Lower leg skin (tissue), 4 donors: ENCODE results near the gene APOD. TPM values are rescaled to one million over a fixed set of nuclear protein-coding genes. Genes with fewer than 3 reads are reported as not detected.

ENCODE experiments used
- DNase-seq, 2 donors: peaks; one replicate each; pipeline ENCODE4 v3.0.0-alpha.2; 2019; ENCODE audit warnings: low spot score in 2 of 2
- H3K4me3 ChIP-seq: fragments of 200-600 bp; sonication (generic); 2 replicates; pipeline ENCODE4 v1.5.1; 2017; ENCODE audit warnings: mild to moderate bottlenecking, low read depth; ENCODE audit not compliant: poor library complexity, severe bottlenecking
- CTCF ChIP-seq, 3 donors: fragments of 450-650 bp; IDR thresholded peaks; one replicate each; pipeline ENCODE4 v1.5.1; 2016; ENCODE audit warnings: antibody characterized with exemption in 3 of 3, mild to moderate bottlenecking in 3 of 3, moderate library complexity in 2 of 3
- POLR2A ChIP-seq, 2 donors: fragments of 450-650 bp; IDR thresholded peaks; one replicate each; pipeline ENCODE4 v1.6.1; 2016 to 2017; ENCODE audit warnings: antibody characterized with exemption in 2 of 2, mild to moderate bottlenecking in 1 of 2, moderate library complexity in 1 of 2
- WGBS, 2 donors: methylation state at CpG; one replicate each; pipeline ENCODE4 v1.1.5; 2018; 5-methylcytosine and 5-hydroxymethylcytosine counted together
- intact Hi-C: fragments of 100-400 bp; cut with DNase I; formaldehyde crosslinking; loops from one replicate; pipeline ENCODE4 v1.15.0; 2023; ENCODE audit warnings: low total_unique reads
- total RNA-seq, 4 donors: library from RNA; depleted of rRNA; stranded (reverse); fragments of >200 nt; gene quantifications; one replicate each; pipeline ENCODE4 v1.1.0, GENCODE V29; 2016

APOD gene
- total RNA-seq, 4 donors from 2014 or later, result 201 to 766 (median 373) TPM

- no peak overlapping the region for H3K4me3 ChIP-seq
- WGBS, 2 donors, result 87% methylated on average over 14 of the region's 14 CpGs
- intact Hi-C loops, result no loop called here
- DNase-seq, result no peak
- TF ChIP-seq POLR2A (IDR thresholded peaks at IDR 0.05), result no peak
- TF ChIP-seq CTCF (IDR thresholded peaks at IDR 0.05), result no peak
Observed at GRCh38 chr3:195524171-195524896, 59.4 kb downstream of the APOD start.

- DNase-seq, result no peak
- TF ChIP-seq POLR2A (IDR thresholded peaks at IDR 0.05) (no peak), CTCF (IDR thresholded peaks at IDR 0.05) (peak in 2 of 3 donors; percentile 29 to 76)
- no peak overlapping the region for H3K4me3 ChIP-seq
- intact Hi-C loops, result no loop called here
- WGBS, 2 donors, result 55 to 60% methylated on average over 6 of the region's 6 CpGs
Observed at GRCh38 chr3:195522254-195523023, 61.3 kb downstream of the APOD start.

Other genes with a start within 250 kb of the APOD start
- 10 to 100 TPM; 52.9 to 62.0 (median 56.2) TPM for gene ACAP2, start 140.9 kb downstream of the APOD start, total RNA-seq
- 10 to 100 TPM; 45.5 to 80.7 (median 71.6) TPM for gene PPP1R2, start 40.6 kb downstream of the APOD start, total RNA-seq
- gene MUC20, start 137.0 kb upstream of the APOD start, total RNA-seq, result 10 to 100 TPM in 1 of 4 donors, 1 to 10 TPM in 3; 1.0 to 15.1 (median 5.5) TPM
- gene MUC4, start 228.0 kb upstream of the APOD start, total RNA-seq, result not detected